Measurements from ENCODE around the gene C16orf82.

- no peak for TF ChIP-seq POLR2A (IDR thresholded peaks at IDR 0.05; ENCODE audit: low read length)
- TF ChIP-seq GATA1 (IDR thresholded peaks at IDR 0.05; ENCODE audit: low read depth, low read length): no peak
These were observed 7.0 kb downstream of the C16orf82 start for GRCh38 chr16:27073733-27074132.
